ENCODE results near the gene GPR17.

Gene GPR17

GRCh38 chr2:127654838-127655175 lies 8.9 kb downstream of the GPR17 start:
- no peak for DNase-seq (ENCODE audit: low spot score)

GRCh38 chr2:127655209-127656073 lies 9.5 kb downstream of the GPR17 start:
- no peak for DNase-seq (ENCODE audit: low spot score)

- DNase-seq (ENCODE audit: low spot score) = no peak
Observed at GRCh38 chr2:127656569-127657231, 10.7 kb downstream of the GPR17 start.

GRCh38 chr2:127657232-127657595 lies 11.3 kb downstream of the GPR17 start:
- no peak for DNase-seq (ENCODE audit: low spot score)

- no peak for DNase-seq (ENCODE audit: low spot score)
Observed at GRCh38 chr2:127658146-127658545, 12.2 kb downstream of the GPR17 start.

GRCh38 chr2:127658641-127659407 lies 12.9 kb downstream of the GPR17 start:
- DNase-seq (ENCODE audit: low spot score) = no peak

GRCh38 chr2:127659408-127660290 lies 13.7 kb downstream of the GPR17 start:
- no peak for DNase-seq (ENCODE audit: low spot score)

- DNase-seq (ENCODE audit: low spot score) = no peak
Observed at GRCh38 chr2:127660291-127660578, 14.3 kb downstream of the GPR17 start.

GRCh38 chr2:127661072-127661649 lies 15.2 kb downstream of the GPR17 start:
- no peak for DNase-seq (ENCODE audit: low spot score)

GRCh38 chr2:127661949-127662510 lies 16.1 kb downstream of the GPR17 start:
- no peak for DNase-seq (ENCODE audit: low spot score)

- no peak for DNase-seq (ENCODE audit: low spot score)
Observed at GRCh38 chr2:127662937-127663565, 17.1 kb downstream of the GPR17 start.

- no peak for DNase-seq (ENCODE audit: low spot score)
Observed at GRCh38 chr2:127663566-127664064, 17.7 kb downstream of the GPR17 start.

GRCh38 chr2:127664065-127664894 lies 18.3 kb downstream of the GPR17 start:
- no peak for DNase-seq (ENCODE audit: low spot score)

- DNase-seq (ENCODE audit: low spot score) = no peak
Observed at GRCh38 chr2:127664895-127665225, 18.9 kb downstream of the GPR17 start.

- DNase-seq (ENCODE audit: low spot score) = no peak
Observed at GRCh38 chr2:127665267-127665893, 19.4 kb downstream of the GPR17 start.

- no peak for DNase-seq (ENCODE audit: low spot score)
Observed at GRCh38 chr2:127669056-127669455, 23.1 kb downstream of the GPR17 start.

- no peak for DNase-seq (ENCODE audit: low spot score)
Observed at GRCh38 chr2:127670055-127670956, 24.4 kb downstream of the GPR17 start.

GRCh38 chr2:127670957-127671290 lies 25.0 kb downstream of the GPR17 start:
- no peak for DNase-seq (ENCODE audit: low spot score)
